Heart left ventricle (tissue), 16 donors: Measurements from ENCODE around the gene CIRBP. TPM values are rescaled to one million over a fixed set of nuclear protein-coding genes. Genes with fewer than 3 reads are reported as not detected.
"Not testable (repeated sequence)": the region's sequence is repeated elsewhere in the genome, so short reads cannot be mapped to it uniquely, and the experiment has no call there.

Experiments
- ATAC-seq, 4 donors: fragments of 200-7000 bp; cut with Tn5 transposase; one replicate each; pipeline ENCODE4 v1.9.1; 2020 to 2022; ENCODE audit warnings: moderate library complexity in 4 of 4, mild to moderate bottlenecking in 3 of 4, moderate number of reproducible peaks in 1 of 4
- DNase-seq, 5 donors: peaks; one replicate each; pipeline ENCODE4 v3.0.0-alpha.2; 2020
- H3K27ac ChIP-seq, 12 donors: fragments of 200-600 bp; sonication (generic) in 4 of 12; one replicate each; pipeline versions ENCODE4 v1.5.0 to v1.8.0; 2016 to 2022; ENCODE audit warnings: mild to moderate bottlenecking in 2 of 12
- H3K27me3 ChIP-seq, 9 donors: fragments of 200-600 bp; sonication (generic) in 2 of 9; one replicate each; pipeline versions ENCODE4 v1.5.1 to v1.8.0; 2016 to 2022; ENCODE audit warnings: mild to moderate bottlenecking in 3 of 9
- H3K36me3 ChIP-seq, 9 donors: fragments of 200-600 bp; sonication (generic) in 2 of 9; one replicate each; pipeline versions ENCODE4 v1.5.0 to v1.8.0; 2018 to 2022; ENCODE audit warnings: mild to moderate bottlenecking in 2 of 9
- H3K4me1 ChIP-seq, 12 donors: fragments of 200-600 bp; sonication (generic) in 4 of 12; one replicate each; pipeline versions ENCODE4 v1.5.0 to v1.8.0; 2016 to 2022; ENCODE audit warnings: mild to moderate bottlenecking in 3 of 12
- H3K4me3 ChIP-seq, 12 donors: fragments of 200-600 bp; sonication (generic) in 4 of 12; one replicate each; pipeline versions ENCODE4 v1.5.0 to v1.8.0; 2017 to 2022; ENCODE audit warnings: mild to moderate bottlenecking in 9 of 12, moderate library complexity in 4 of 12
- H3K9me3 ChIP-seq, 12 donors: fragments of 200-600 bp; sonication (generic) in 4 of 12; one replicate each; pipeline versions ENCODE4 v1.5.0 to v1.8.0; 2016 to 2022; ENCODE audit warnings: mild to moderate bottlenecking in 1 of 12
- CTCF ChIP-seq, 12 donors: fragments of 200-600 bp; sonication (generic) in 4 of 12; IDR thresholded peaks; one replicate each; pipeline versions ENCODE4 v1.5.0 to v1.8.0; 2018 to 2022; ENCODE audit warnings: antibody characterized with exemption in 12 of 12, mild to moderate bottlenecking in 5 of 12
- POLR2A ChIP-seq, 2 donors: fragments of 450-650 bp; IDR thresholded peaks; one replicate each; pipeline ENCODE4 v1.6.1; 2017; ENCODE audit warnings: antibody characterized with exemption in 2 of 2, mild to moderate bottlenecking in 2 of 2, moderate library complexity in 2 of 2
- WGBS, 4 donors: extraction: QIAGEN DNeasy Blood & Tissue Kit in 2 of 4; methylation state at CpG; one replicate each; pipeline versions ENCODE4 v1.1.5 to v1.1.7; 2013 to 2018; 5-methylcytosine and 5-hydroxymethylcytosine counted together
- intact Hi-C, 10 donors: fragments of 100-400 bp; cut with DNase I; formaldehyde crosslinking; loops; one replicate each; pipeline versions ENCODE4 v1.11.1 to v1.14.2; 2022
- polyA plus RNA-seq, 2 donors: library from polyadenylated mRNA; stranded (reverse); fragments of 200-250 nt; gene quantifications; one replicate each; pipeline ENCODE4 v1.2.3, GENCODE V29; 2013
- total RNA-seq, 9 donors: library from RNA; depleted of rRNA in 2 of 9; stranded (reverse); fragments of >200 nt in 2 of 9; fragmentation: NEBNext Ultra II Directional in 3 of 9; extraction: Animal tissue kit (Norgen Biotek cat#: 25700) in 3 of 9; gene quantifications; one replicate each; pipeline versions ENCODE4 v1.1.0 to v1.2.4, GENCODE V29; 2016 to 2023
- donor health status: ischemic (EF 13 %, LVEDD 7.1; RV severe dilation, severe dysfunction).
- donor health status: healthy with polysubstance abuse.
- donor health status: DM: no; HTN: yes; CAD: no.
- donor health status: DM: no; HTN: no; CAD: no.
- donor health status: ischemic (EF 25% LVEDD 6.9; RV normal size, moderate dysfunction).
- donor health status: ischemic (EF 25% LVEDD 5.7; RV mildly dilated, moderate dysfunction).
- donor health status: healthy.
- donor health status: DM: yes; HTN: yes; CAD: no.
- donor health status: ischemic (EF 35%, LVEDD 5.7; RV mildly dilated, moderate dysfunction).
- donor health status: nonischemic (EF 11% LVEDD 7.7; RV severe dilation, severe dysfunction).
- donor health status: DM: yes; HTN: yes; CAD: no.
- donor health status: PGD.
- donor health status: ischemic (EF 29% LVEDD 5.4; RV normal size, mild dysfunction).
- donor health status: nonischemic (EF 23%, LVEDD 6.1; RV moderate dilation, normal function).

The CIRBP gene
- total and polyA plus RNA-seq, 11 donors, result 149 to 425 (median 269) TPM

- no peak overlapping the region for H3K27ac ChIP-seq
- peak in 1 of 4 donors; percentile 24 for ATAC-seq
- no peak for DNase-seq
- H3K36me3 ChIP-seq, result no peaks in the 10 kb centered on the region
- peaks cover 2 to 11% (median 6%) of the 10 kb centered on the region in 9 donors for H3K27me3 ChIP-seq
- intact Hi-C loops, result no loop called here
- TF ChIP-seq CTCF (IDR thresholded peaks at IDR 0.05) (no peak), POLR2A (IDR thresholded peaks at IDR 0.05) (no peak)
- H3K4me1 ChIP-seq, result peaks cover 0 to 11% (median 1%) of the 10 kb centered on the region in 12 donors
- WGBS, 4 donors, result 75 to 88% (median 85%) methylated on average over 27 to 34 of the region's 34 CpGs
- H3K4me3 ChIP-seq, result no peak overlapping the region
- H3K9me3 ChIP-seq, result no peaks in the 10 kb centered on the region
These were observed 30.7 kb downstream of the CIRBP start for GRCh38 chr19:1299801-1300200.

- TF ChIP-seq CTCF (IDR thresholded peaks at IDR 0.05) (no peak), POLR2A (IDR thresholded peaks at IDR 0.05) (no peak)
- Histone ChIP-seq H3K27ac (no peak overlapping the region), H3K27me3 (no peaks in the 10 kb centered on the region), H3K4me1 (peaks cover 0 to under 1% (median 0%) of the 10 kb centered on the region in 12 donors), H3K4me3 (no peak overlapping the region), H3K9me3 (no peaks in the 10 kb centered on the region), H3K36me3 (no peaks in the 10 kb centered on the region)
- no peak for DNase-seq
- no peak for ATAC-seq
- intact Hi-C loops, result no loop called here
- WGBS, 4 donors, result 84 to 88% (median 87%) methylated on average over 35 of the region's 35 CpGs
These were observed 31.8 kb downstream of the CIRBP start for GRCh38 chr19:1300744-1301490.

GRCh38 chr19:1302533-1303239 lies 33.6 kb downstream of the CIRBP start:
- peak in 1 of 4 donors; percentile 19 for ATAC-seq
- TF ChIP-seq CTCF (IDR thresholded peaks at IDR 0.05), result no peak
- Histone ChIP-seq H3K4me1 (no peaks in the 10 kb centered on the region), H3K27me3 (no peaks in the 10 kb centered on the region), H3K27ac (no peak overlapping the region), H3K9me3 (no peaks in the 10 kb centered on the region), H3K4me3 (no peak overlapping the region), H3K36me3 (no peaks in the 10 kb centered on the region)
- intact Hi-C loops, result no loop called here
- no peak for DNase-seq
- 60 to 77% (median 67%) methylated on average over 27 to 36 of the region's 36 CpGs for WGBS, 4 donors

GRCh38 chr19:1304197-1304924 lies 35.2 kb downstream of the CIRBP start:
- intact Hi-C loops, result no loop called here
- ATAC-seq (no peak), DNase-seq (no peak)
- TF ChIP-seq CTCF (IDR thresholded peaks at IDR 0.05) (no peak), POLR2A (IDR thresholded peaks at IDR 0.05) (no peak)
- no peak overlapping the region for H3K27ac ChIP-seq
- no peaks in the 10 kb centered on the region for H3K4me1 ChIP-seq
- peaks cover 0 to 2% (median 0%) of the 10 kb centered on the region in 9 donors for H3K27me3 ChIP-seq
- no peaks in the 10 kb centered on the region for H3K36me3 ChIP-seq
- 84 to 87% (median 87%) methylated on average over 17 to 28 of the region's 28 CpGs for WGBS, 4 donors
- H3K9me3 ChIP-seq, result no peaks in the 10 kb centered on the region
- no peak overlapping the region for H3K4me3 ChIP-seq

GRCh38 chr19:1305354-1305753 lies 36.2 kb downstream of the CIRBP start:
- intact Hi-C loops, H3K9me3 ChIP-seq, H3K4me3 ChIP-seq, DNase-seq, H3K27ac ChIP-seq, ATAC-seq, H3K4me1 ChIP-seq, H3K36me3 ChIP-seq: not testable (repeated sequence)
- peaks cover 0 to 12% (median 0%) of the 10 kb centered on the region in 9 donors for H3K27me3 ChIP-seq
- 81 to 91% (median 88%) methylated on average over 9 of the region's 9 CpGs for WGBS, 4 donors
